ENCODE measurements around the gene MUC5AC. TPM values are rescaled to one million over a fixed set of nuclear protein-coding genes. Genes with fewer than 3 reads are reported as not detected.
"Not testable (repeated sequence)": the region's sequence is repeated elsewhere in the genome, so short reads cannot be mapped to it uniquely, and the experiment has no call there.

MUC5AC gene
- total RNA-seq, 1 donor from 2014 or later: 0.11 TPM

GRCh38 chr11:1240771-1241170, 83.0 kb downstream of the MUC5AC start:
- no peaks in the 10 kb centered on the region for H3K9me3 ChIP-seq
- no peak overlapping the region for H3K27ac ChIP-seq
- TF ChIP-seq, protein P1, sequence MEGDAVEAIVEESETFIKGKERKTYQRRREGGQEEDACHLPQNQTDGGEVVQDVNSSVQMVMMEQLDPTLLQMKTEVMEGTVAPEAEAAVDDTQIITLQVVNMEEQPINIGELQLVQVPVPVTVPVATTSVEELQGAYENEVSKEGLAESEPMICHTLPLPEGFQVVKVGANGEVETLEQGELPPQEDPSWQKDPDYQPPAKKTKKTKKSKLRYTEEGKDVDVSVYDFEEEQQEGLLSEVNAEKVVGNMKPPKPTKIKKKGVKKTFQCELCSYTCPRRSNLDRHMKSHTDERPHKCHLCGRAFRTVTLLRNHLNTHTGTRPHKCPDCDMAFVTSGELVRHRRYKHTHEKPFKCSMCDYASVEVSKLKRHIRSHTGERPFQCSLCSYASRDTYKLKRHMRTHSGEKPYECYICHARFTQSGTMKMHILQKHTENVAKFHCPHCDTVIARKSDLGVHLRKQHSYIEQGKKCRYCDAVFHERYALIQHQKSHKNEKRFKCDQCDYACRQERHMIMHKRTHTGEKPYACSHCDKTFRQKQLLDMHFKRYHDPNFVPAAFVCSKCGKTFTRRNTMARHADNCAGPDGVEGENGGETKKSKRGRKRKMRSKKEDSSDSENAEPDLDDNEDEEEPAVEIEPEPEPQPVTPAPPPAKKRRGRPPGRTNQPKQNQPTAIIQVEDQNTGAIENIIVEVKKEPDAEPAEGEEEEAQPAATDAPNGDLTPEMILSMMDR (IDR thresholded peaks at IDR 0.05): no peak
- H3K27me3 ChIP-seq: no peaks in the 10 kb centered on the region
- intact Hi-C loops (cut with DNase I): no loop called here
- H3K4me3 ChIP-seq: no peak overlapping the region
- H3K36me3 ChIP-seq: no peaks in the 10 kb centered on the region
- DNase-seq (ENCODE audit: low spot score in 2 of 2): no peak
- H3K4me1 ChIP-seq: no peaks in the 10 kb centered on the region

GRCh38 chr11:1241706-1242105, 84.0 kb downstream of the MUC5AC start:
- no peak for DNase-seq (ENCODE audit: low spot score in 2 of 2)
- H3K4me1 ChIP-seq: no peaks in the 10 kb centered on the region
- no peaks in the 10 kb centered on the region for H3K27me3 ChIP-seq
- no peaks in the 10 kb centered on the region for H3K9me3 ChIP-seq
- H3K4me3 ChIP-seq: no peak overlapping the region
- TF ChIP-seq, protein P1 (IDR thresholded peaks at IDR 0.05): no peak
- H3K36me3 ChIP-seq: no peaks in the 10 kb centered on the region
- H3K27ac ChIP-seq: no peak overlapping the region
- intact Hi-C loops (cut with DNase I): no loop called here

- Histone ChIP-seq H3K27ac (no peak overlapping the region), H3K36me3 (no peaks in the 10 kb centered on the region), H3K4me3 (no peak overlapping the region), H3K27me3 (no peaks in the 10 kb centered on the region), H3K9me3 (no peaks in the 10 kb centered on the region), H3K4me1 (no peaks in the 10 kb centered on the region)
- DNase-seq (ENCODE audit: low spot score in 2 of 2): no peak
- intact Hi-C loops (cut with DNase I): no loop called here
- TF ChIP-seq, protein P1 (IDR thresholded peaks at IDR 0.05): no peak
Observed at GRCh38 chr11:1242289-1242688, 84.5 kb downstream of the MUC5AC start.

GRCh38 chr11:1242751-1243150, 85.0 kb downstream of the MUC5AC start:
- DNase-seq (ENCODE audit: low spot score in 2 of 2); H3K27me3 ChIP-seq; H3K36me3 ChIP-seq; H3K9me3 ChIP-seq; H3K4me3 ChIP-seq; H3K4me1 ChIP-seq; intact Hi-C loops (cut with DNase I); H3K27ac ChIP-seq: not testable (repeated sequence)

- H3K4me3 ChIP-seq; intact Hi-C loops (cut with DNase I); H3K27me3 ChIP-seq; H3K27ac ChIP-seq; DNase-seq (ENCODE audit: low spot score in 2 of 2); H3K9me3 ChIP-seq; H3K4me1 ChIP-seq; H3K36me3 ChIP-seq: not testable (repeated sequence)
Observed at GRCh38 chr11:1243521-1243920, 85.8 kb downstream of the MUC5AC start.

GRCh38 chr11:1244557-1244956, 86.8 kb downstream of the MUC5AC start:
- H3K9me3 ChIP-seq; H3K27ac ChIP-seq; intact Hi-C loops (cut with DNase I); DNase-seq (ENCODE audit: low spot score in 2 of 2); H3K27me3 ChIP-seq; H3K4me1 ChIP-seq; H3K4me3 ChIP-seq; H3K36me3 ChIP-seq: not testable (repeated sequence)

DNA sequence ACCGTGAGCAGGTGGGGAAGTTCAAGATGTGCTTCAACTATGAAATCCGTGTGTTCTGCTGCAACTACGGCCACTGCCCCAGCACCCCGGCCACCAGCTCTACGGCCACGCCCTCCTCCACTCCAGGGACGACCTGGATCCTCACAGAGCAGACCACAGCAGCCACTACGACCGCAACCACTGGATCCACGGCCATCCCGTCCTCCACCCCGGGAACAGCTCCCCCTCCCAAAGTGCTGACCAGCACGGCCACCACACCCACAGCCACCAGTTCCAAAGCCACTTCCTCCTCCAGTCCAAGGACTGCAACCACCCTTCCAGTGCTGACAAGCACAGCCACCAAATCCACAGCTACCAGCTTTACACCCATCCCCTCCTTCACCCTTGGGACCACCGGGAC, 88.0 kb downstream of the MUC5AC start:
- H3K36me3 ChIP-seq; intact Hi-C loops (cut with DNase I); H3K4me1 ChIP-seq; H3K27ac ChIP-seq; H3K9me3 ChIP-seq; H3K27me3 ChIP-seq; DNase-seq (ENCODE audit: low spot score in 2 of 2); H3K4me3 ChIP-seq: not testable (repeated sequence)

DNA sequence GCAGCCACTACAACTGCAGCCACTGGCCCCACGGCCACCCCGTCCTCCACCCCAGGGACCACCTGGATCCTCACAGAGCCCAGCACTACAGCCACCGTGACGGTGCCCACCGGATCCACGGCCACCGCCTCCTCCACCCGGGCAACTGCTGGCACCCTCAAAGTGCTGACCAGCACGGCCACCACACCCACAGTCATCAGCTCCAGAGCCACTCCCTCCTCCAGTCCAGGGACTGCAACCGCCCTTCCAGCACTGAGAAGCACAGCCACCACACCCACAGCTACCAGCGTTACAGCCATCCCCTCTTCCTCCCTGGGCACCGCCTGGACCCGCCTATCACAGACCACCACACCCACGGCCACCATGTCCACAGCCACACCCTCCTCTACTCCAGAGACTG, 88.5 kb downstream of the MUC5AC start:
- H3K4me3 ChIP-seq; H3K27ac ChIP-seq; H3K27me3 ChIP-seq; H3K4me1 ChIP-seq; DNase-seq (ENCODE audit: low spot score in 2 of 2); H3K9me3 ChIP-seq; intact Hi-C loops (cut with DNase I); H3K36me3 ChIP-seq: not testable (repeated sequence)

DNA sequence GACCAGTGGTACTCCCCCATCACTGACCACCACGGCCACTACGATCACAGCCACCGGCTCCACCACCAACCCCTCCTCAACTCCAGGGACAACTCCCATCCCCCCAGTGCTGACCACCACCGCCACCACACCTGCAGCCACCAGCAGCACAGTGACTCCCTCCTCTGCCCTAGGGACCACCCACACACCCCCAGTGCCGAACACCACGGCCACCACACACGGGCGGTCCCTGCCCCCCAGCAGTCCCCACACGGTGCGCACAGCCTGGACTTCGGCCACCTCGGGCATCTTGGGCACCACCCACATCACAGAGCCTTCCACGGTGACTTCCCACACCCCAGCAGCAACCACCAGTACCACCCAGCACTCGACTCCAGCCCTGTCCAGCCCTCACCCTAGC, 89.3 kb downstream of the MUC5AC start:
- H3K27ac ChIP-seq; H3K4me1 ChIP-seq; DNase-seq (ENCODE audit: low spot score in 2 of 2); H3K36me3 ChIP-seq; H3K9me3 ChIP-seq; H3K27me3 ChIP-seq; intact Hi-C loops (cut with DNase I); H3K4me3 ChIP-seq: not testable (repeated sequence)

GRCh38 chr11:1248951-1249350, 91.2 kb downstream of the MUC5AC start:
- intact Hi-C loops (cut with DNase I); H3K27me3 ChIP-seq; H3K4me1 ChIP-seq; H3K36me3 ChIP-seq; H3K27ac ChIP-seq; H3K4me3 ChIP-seq; H3K9me3 ChIP-seq; DNase-seq (ENCODE audit: low spot score in 2 of 2): not testable (repeated sequence)

GRCh38 chr11:1250411-1250810, 92.7 kb downstream of the MUC5AC start:
- H3K4me1 ChIP-seq; H3K9me3 ChIP-seq; DNase-seq (ENCODE audit: low spot score in 2 of 2); H3K4me3 ChIP-seq; H3K27ac ChIP-seq; intact Hi-C loops (cut with DNase I); H3K36me3 ChIP-seq; H3K27me3 ChIP-seq: not testable (repeated sequence)

Measured in ascending aorta (tissue), 2 donors.